Left kidney (tissue), 2 donors: ENCODE results near the gene KRT36. TPM values are rescaled to one million over a fixed set of nuclear protein-coding genes. Genes with fewer than 3 reads are reported as not detected.

Experiments used
- DNase-seq: peaks from one replicate; pipeline ENCODE4 v3.0.0-alpha.2; 2013
- polyA plus RNA-seq: library from polyadenylated mRNA; unstranded; fragments of 120-200 nt; gene quantifications from one replicate; pipeline ENCODE4 v1.2.1, GENCODE V29; 2013; ENCODE audit not compliant: insufficient read length

The KRT36 gene
- polyA plus RNA-seq, 1 donor = not detected

GRCh38 chr17:41440531-41441033 lies 49.1 kb downstream of the KRT36 start, which contains the start of gene KRT38:
Gene KRT38, minus strand, starts transcription at chr17:41440983. Its CDS starts 62 bp downstream, at chr17:41440921.
- DNase-seq = no peak

- no peak for DNase-seq
Observed at GRCh38 chr17:41439375-41439774, 50.3 kb downstream of the KRT36 start.

- no peak for DNase-seq
Observed at GRCh38 chr17:41437769-41438168, 51.9 kb downstream of the KRT36 start.

GRCh38 chr17:41437254-41437653 lies 52.5 kb downstream of the KRT36 start:
- DNase-seq = no peak

Other genes starting within 250 kb of the KRT36 start
- gene KRTAP9-4, start 240.2 kb downstream of the KRT36 start, polyA plus RNA-seq = not detected
- gene KRTAP9-9, start 234.5 kb downstream of the KRT36 start, polyA plus RNA-seq = not detected
- 0.42 TPM for gene KRTAP9-6, start 224.5 kb downstream of the KRT36 start, polyA plus RNA-seq
- gene KRTAP9-7, start 214.2 kb downstream of the KRT36 start, polyA plus RNA-seq = not detected
- gene KRTAP29-1, start 187.1 kb downstream of the KRT36 start, polyA plus RNA-seq = not detected
- not detected for gene KRTAP16-1, start 180.6 kb downstream of the KRT36 start, polyA plus RNA-seq
- not detected for gene KRTAP17-1, start 174.2 kb downstream of the KRT36 start, polyA plus RNA-seq
- not detected for gene KRT33A, start 139.1 kb downstream of the KRT36 start, polyA plus RNA-seq
- gene KRT33B, start 120.1 kb downstream of the KRT36 start, polyA plus RNA-seq = not detected
- gene KRT34, start 107.6 kb downstream of the KRT36 start, polyA plus RNA-seq = not detected
- gene KRT31, start 92.3 kb downstream of the KRT36 start, polyA plus RNA-seq = not detected
- gene KRT37, start 65.3 kb downstream of the KRT36 start, polyA plus RNA-seq = not detected
- not detected for gene KRT38, start 48.9 kb downstream of the KRT36 start, polyA plus RNA-seq
- not detected for gene KRT32, start 22.5 kb downstream of the KRT36 start, polyA plus RNA-seq
- gene KRT35, start 8.8 kb downstream of the KRT36 start, polyA plus RNA-seq = not detected
- 0.25 TPM for gene KRT13, start 15.7 kb upstream of the KRT36 start, polyA plus RNA-seq
- 1.8 TPM for gene KRT15, start 29.0 kb upstream of the KRT36 start, polyA plus RNA-seq
- gene KRT19, start 38.4 kb upstream of the KRT36 start, polyA plus RNA-seq = 142 TPM
- gene KRT9, start 82.1 kb upstream of the KRT36 start, polyA plus RNA-seq = not detected
- not detected for gene KRT14, start 97.0 kb upstream of the KRT36 start, polyA plus RNA-seq
- gene KRT16, start 122.9 kb upstream of the KRT36 start, polyA plus RNA-seq = not detected
- gene KRT17, start 134.7 kb upstream of the KRT36 start, polyA plus RNA-seq = 1.1 TPM
- gene EIF1, start 199.0 kb upstream of the KRT36 start, polyA plus RNA-seq = 702 TPM
- gene GAST, start 222.4 kb upstream of the KRT36 start, polyA plus RNA-seq = not detected
- 1.3 TPM for gene HAP1, start 244.7 kb upstream of the KRT36 start, polyA plus RNA-seq